EH (cell line): ENCODE measurements around the gene ECE1.
"Not testable (repeated sequence)": the region's sequence is repeated elsewhere in the genome, so short reads cannot be mapped to it uniquely, and the experiment has no call there.

Source experiments
- DNase-seq: peaks from one replicate; pipeline ENCODE4 v3.0.0-alpha.2; 2015; ENCODE audit warnings: low read depth

ECE1 gene

DNA sequence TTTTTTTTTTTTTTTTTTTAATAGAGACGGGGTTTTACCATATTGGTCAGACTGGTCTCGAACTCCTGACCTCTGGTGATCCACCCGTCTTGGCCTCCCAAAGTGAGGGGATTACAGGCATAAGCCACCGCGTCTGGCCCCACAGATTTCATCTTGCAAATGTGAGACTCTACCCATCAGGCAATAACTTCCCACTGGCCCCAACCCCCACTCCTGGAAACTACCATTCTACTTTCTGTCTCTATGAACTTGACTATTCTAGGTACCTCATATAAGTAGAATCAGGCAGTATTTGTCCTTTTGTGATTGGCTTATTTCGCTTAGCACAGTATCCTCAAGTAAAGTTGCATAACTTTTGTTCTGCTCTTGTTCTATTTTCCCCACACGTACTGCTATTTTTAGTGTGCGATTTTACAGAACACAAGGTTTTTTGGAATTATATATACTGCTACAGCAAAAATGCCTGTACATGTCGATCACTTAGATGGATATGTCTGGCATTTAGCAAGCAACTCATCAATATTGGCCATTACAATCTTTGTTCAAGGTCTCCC, 40.2 kb downstream of the ECE1 start:
- DNase-seq = no peak

DNA sequence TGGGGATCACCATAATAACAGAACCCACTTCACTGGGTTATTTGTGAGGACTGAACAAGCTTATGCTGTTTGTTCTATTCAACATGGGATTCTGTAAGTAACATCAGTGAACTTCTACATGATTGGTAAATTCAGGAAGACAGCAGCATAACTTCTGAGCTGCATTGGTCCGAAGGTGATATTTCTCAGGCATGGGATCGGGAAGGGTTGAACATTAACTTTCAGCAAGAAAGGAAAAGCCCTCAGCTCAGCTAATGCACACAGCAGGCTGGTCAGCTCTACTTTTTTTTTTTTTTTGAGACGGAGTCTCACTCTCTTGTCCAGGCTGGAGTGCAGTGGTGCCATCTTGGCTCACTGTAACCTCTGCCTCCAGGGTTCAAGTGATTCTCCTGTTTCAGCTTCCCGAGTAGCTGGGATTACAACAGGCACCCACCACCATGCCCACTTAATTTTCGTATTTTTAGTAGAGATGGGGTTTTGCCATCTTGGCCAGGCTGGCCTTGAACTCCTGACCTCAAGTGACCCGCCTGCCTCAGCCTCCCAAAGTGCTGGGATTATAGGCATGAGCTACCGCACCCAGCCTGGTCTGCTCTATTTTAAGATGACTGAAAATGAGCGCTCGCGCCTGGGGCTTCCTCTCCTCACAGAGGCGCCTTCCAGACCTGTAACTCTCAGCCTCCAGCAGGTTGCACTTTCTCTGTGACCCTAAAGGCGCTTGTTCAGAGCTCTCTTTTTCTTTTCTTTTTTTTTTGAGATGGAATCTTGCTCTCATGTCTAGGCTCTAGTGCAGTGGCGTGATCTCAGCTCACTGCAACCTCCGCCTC, 42.2 kb downstream of the ECE1 start:
- DNase-seq = no peak

- DNase-seq = no peak
These were observed 43.2 kb downstream of the ECE1 start for GRCh38 chr1:21246905-21247642.

DNA sequence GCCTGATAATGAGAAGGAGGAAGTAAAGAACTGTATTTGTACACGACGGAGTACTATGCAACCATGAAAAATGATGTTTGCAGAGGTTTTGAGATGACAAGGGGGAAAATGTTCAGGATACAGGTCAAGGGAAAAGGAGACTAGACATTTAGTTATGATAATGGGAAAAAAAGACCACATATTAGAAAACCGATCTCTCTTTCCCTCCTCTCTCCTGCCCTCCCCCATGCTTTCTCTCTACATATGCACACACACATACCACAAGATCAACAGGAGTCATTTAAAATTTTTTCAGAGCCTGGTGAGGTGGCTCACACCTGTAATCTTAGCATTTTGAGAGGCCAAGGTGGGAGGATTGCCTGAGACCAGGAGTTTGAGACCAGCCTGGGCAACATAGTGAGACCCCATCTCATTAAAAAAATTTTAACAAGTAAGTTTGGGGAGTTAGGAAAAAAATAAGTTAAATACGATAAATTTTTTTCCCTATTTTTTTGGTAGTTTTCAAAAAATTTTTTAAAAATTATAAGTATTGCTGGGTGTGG, 44.5 kb downstream of the ECE1 start:
- DNase-seq = no peak

DNA sequence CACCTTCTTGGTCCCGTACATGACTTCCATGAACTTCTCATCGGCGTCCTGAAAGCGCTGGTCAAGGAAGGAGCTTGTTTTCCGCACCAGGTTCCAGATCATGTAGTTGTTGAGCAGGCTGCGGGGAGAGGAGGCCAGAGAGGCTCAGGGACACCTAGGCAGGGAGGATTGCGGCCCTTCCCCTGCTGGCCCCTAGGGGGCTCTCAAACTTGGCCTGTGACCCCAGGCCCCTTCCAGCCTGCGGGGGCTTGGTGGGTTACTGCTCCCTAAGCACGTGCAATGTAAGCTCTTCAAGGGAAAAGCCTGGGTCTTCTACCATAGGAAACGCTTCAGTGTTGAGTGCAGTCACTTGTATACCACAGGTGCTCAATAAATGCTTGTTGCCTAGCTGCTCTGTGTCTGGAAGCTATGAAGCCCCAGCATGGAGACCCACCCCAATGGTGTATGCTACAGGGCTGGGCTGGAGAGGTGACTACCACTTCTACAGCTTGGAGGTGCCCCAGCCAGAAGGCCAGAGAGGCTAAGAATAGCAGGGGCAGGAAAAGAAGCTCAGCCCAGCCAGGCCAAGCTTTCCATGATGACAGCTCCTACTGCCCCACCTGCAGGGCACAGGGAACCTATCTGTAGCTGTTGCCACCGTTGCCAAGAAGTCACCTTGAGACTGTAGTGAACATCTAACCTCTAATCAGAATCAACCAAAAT, 45.1 kb downstream of the ECE1 start:
- DNase-seq = no peak

DNA sequence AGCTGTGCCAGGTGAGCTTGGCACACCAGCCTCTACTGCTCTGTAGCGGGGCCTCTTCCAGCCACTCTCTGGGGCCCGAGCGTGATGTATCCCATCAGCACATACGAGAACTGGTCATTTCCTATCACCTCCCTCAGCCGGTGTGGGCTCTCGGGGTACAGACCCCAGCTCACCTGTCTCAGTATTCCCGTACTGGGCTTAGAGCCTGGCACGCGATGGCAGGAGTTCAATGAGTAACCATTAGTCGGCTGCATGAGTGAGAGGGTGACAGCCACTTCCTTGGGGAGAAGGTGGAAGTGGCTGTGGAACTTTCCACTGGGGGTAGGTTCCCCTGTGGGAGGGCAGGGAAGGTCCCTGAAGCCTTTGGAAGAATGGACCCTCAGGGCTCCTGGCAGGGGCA, 46.1 kb downstream of the ECE1 start:
- DNase-seq = no peak

DNA sequence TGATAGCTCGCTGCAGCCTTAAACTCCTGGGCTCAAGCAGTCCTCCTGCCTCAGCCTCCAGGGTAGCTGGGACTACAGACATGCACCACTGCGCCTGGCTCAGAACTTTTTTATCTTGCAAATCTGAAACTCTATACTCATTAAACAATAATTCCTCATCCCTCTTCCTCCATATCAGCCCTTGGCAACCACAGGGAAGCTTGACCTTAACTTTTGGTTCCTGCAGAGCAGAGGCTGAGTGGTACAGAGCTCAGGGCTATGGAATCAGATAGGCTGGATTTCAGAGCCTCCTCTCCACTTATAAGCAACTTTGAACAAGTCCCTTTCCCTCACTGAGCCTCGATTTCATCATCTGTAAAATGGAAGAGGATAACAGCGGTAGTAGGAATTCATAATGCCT, 47.4 kb downstream of the ECE1 start:
- peak; percentile 21 for DNase-seq

- DNase-seq = peak; percentile 43
These were observed 48.3 kb downstream of the ECE1 start for GRCh38 chr1:21241771-21242581.

- peak; percentile 19 for DNase-seq
These were observed 49.6 kb downstream of the ECE1 start for GRCh38 chr1:21240706-21241105.

- peak; percentile 75 for DNase-seq
These were observed 51.0 kb downstream of the ECE1 start for GRCh38 chr1:21239221-21239620.

- peak; percentile 99 for DNase-seq
These were observed 52.0 kb downstream of the ECE1 start for GRCh38 chr1:21238141-21238800.

GRCh38 chr1:21237446-21238088, 52.7 kb downstream of the ECE1 start:
- no peak for DNase-seq

GRCh38 chr1:21236178-21236577, 54.1 kb downstream of the ECE1 start:
- DNase-seq = no peak

GRCh38 chr1:21234779-21235178, 55.5 kb downstream of the ECE1 start:
- peak; percentile 89 for DNase-seq

- no peak for DNase-seq
These were observed 56.8 kb downstream of the ECE1 start for GRCh38 chr1:21233490-21233889.

- DNase-seq = peak; percentile 77
These were observed 58.2 kb downstream of the ECE1 start for GRCh38 chr1:21232044-21232443.

- peak; percentile 69 for DNase-seq
These were observed 60.8 kb downstream of the ECE1 start for GRCh38 chr1:21229246-21230000.

GRCh38 chr1:21228224-21228623, 62.0 kb downstream of the ECE1 start:
- DNase-seq = not testable (repeated sequence)

GRCh38 chr1:21225065-21225464, 65.2 kb downstream of the ECE1 start:
- no peak for DNase-seq
